ENCODE results near the gene LYPD6.

DNA sequence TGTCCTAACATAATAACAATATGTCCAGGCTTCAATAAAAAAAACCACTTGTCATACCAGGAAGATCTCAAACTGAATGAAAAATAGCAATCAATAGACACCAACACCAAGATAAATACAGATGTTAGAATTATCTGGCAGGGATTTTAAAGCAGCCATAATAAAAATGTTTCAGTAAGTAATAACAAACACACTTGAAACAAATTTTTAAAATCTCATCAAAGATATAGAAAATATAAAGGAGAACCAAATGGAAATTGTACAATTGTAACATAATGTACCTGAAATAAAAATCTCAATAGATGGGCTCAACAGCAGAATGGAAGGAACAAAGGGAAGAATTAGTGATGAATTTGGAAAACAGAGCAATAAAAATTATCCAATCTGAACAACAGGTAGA, 128.1 kb downstream of the LYPD6 start:
- TF ChIP-seq, protein P1, sequence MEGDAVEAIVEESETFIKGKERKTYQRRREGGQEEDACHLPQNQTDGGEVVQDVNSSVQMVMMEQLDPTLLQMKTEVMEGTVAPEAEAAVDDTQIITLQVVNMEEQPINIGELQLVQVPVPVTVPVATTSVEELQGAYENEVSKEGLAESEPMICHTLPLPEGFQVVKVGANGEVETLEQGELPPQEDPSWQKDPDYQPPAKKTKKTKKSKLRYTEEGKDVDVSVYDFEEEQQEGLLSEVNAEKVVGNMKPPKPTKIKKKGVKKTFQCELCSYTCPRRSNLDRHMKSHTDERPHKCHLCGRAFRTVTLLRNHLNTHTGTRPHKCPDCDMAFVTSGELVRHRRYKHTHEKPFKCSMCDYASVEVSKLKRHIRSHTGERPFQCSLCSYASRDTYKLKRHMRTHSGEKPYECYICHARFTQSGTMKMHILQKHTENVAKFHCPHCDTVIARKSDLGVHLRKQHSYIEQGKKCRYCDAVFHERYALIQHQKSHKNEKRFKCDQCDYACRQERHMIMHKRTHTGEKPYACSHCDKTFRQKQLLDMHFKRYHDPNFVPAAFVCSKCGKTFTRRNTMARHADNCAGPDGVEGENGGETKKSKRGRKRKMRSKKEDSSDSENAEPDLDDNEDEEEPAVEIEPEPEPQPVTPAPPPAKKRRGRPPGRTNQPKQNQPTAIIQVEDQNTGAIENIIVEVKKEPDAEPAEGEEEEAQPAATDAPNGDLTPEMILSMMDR (IDR thresholded peaks at IDR 0.05): no peak
- TF ChIP-seq EP300 (IDR thresholded peaks at IDR 0.05) (no peak), POLR2AphosphoS5 (IDR thresholded peaks at IDR 0.05) (no peak)
